DMS53 treated with DMSO at 0.1 percent for 48 hours (cell line): ENCODE measurements around the gene LSM12.
"Not testable (repeated sequence)": the region's sequence is repeated elsewhere in the genome, so short reads cannot be mapped to it uniquely, and the experiment has no call there.

Experiments
- DNase-seq: peaks from one replicate; lab custom pipeline; 2025; ENCODE audit not compliant: unreplicated experiment; lab: John Stamatoyannopoulos, UW

LSM12 gene

DNA sequence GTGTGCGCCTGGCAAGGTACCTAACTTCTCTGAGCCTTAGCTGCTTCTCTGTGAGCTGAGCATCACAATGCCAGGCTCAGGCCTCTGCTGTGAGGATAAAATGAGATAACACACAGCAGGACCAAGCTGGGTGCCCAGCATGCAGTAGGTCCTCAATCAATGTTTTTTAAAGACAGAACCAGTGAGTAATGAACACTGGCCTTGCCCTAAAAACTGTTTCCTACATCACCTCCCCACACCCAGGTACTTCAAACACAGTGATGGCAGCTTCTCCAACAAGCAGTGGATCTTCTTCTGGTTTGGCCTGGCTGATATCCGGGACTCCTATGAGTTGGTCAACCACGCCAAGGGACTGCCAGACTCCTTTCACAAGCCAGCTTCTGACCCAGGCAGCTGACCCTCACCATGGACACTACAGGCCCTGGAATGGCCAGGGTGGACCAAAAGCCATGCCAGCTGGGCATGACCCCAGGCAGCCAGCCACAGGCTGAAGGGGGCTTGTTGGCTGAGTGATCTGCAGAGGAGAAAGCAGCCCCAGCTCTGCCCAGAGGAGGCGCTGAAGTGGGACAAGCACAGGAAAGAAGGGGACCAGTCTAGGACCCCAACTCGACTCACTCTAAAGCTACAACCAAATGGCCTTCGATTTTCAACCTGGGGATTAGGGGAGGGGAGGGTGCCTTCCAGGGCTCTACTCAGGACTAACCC is 58.1 kb downstream of the LSM12 start:
- DNase-seq = no peak

DNA sequence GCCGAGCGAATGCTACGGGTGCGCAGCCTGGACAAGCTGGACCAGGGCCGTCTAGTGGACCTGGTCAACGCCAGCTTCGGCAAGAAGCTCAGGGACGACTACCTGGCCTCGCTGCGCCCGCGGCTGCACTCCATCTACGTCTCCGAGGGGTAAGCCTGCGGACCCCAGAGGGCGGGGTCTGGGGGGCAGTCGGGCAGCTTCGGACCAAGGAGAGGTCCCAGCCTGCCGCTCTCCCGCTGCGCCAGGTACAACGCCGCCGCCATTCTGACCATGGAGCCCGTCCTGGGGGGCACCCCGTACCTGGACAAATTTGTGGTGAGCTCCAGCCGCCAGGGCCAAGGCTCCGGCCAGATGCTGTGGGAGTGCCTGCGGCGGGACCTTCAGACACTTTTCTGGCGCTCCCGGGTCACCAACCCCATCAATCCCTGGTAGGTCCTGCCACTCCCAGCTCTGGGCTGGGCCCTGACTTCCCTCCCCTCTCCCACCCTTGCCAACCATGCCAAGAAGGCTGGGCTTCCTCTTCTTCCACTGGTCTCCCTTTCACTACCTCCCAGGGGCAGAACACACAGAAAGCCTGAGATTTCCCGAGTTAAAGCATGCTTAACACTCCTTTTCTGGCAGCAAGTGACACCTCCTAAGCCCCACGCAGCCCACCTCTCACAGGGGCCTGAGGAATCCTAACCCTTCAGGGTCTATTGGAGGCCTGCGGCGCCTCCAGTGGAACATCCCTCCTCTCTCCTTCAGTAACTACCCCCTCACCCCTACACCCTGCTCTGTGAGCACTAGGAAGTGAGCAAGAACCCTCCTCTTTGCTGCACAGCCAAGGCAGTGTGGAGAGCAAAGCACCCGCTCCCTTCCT is 58.9 kb downstream of the LSM12 start:
- DNase-seq = no peak

DNA sequence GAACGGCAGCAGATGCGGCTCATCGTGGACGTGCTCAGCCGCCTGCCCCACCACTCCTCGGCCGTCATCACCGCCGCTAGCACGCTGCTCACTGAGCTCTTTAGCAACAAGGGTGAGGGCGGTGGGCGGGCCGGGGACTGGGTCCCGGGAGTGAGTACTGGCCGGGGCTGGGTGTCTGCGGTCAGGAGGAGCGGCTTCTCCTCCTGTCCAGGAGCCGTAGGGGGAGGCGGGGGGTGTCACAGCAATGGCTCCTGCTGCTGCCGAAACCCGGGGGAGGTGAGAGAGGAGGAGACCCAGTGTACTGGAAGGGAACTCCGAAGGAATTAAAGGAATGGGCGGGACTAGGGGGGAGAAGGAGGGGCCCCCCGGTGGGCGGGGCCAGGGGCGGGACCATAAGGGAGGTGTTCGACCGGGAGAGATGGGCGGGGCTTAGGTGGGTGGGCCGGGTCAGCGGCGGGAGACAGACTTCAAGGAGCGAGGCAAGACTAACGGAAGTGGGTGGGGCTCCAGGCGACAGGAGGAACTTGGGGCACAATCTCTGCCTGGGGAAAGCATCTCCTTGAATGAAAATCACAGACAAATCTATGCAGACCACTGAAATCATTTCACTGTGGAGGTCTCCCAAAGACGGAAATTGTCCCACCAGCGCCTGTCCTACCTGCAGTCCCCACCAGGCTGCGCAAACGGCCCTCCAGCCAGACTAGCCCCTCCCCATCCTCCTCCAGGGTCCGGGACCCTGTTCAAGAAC is 59.7 kb downstream of the LSM12 start:
- DNase-seq = peak; percentile 92

DNA sequence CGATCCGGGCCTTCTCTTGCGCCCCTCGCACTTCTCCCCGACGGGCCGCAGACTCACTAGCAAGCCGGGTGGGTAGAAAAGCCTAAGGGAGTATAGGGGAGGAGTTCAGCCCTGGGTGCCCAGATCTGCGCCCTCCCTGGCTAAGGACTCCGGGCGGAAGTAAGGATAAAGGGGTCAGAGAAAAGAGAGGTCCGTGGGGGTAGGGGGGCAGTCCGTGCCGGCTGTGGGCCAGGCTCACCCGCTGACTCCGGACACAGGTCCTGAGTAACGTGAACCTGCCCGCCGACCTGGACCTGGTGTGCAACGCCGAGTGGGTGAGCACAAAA is 60.2 kb downstream of the LSM12 start:
- no peak for DNase-seq

DNA sequence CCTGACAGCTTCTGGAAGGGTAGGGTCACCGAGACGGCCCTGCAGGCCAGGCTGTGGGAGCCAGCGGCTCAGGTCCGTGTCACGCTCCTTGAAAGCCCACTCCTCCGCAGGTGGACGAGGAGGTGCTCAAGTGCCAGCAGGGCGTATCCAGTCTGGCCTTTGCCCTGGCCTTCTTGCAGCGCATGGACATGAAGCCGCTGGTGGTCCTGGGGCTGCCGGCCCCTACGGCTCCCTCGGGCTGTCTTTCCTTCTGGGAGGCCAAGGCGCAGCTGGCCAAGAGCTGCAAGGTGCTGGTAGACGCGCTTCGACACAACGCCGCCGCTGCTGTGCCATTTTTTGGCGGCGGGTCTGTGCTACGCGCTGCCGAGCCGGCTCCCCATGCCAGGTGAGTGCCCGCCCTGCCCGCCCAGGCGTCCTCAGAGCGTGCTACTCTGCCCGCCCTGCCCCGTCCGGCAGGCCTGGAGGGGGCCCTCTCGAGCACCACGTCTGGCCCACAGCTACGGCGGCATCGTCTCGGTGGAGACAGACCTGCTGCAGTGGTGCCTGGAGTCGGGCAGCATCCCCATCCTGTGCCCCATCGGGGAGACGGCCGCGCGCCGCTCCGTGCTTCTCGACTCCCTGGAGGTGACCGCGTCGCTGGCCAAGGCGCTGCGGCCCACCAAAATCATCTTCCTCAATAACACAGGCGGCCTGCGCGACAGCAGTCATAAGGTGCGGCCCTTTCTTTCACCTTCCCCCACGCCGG is 60.8 kb downstream of the LSM12 start:
- peak; percentile 79 for DNase-seq

DNA sequence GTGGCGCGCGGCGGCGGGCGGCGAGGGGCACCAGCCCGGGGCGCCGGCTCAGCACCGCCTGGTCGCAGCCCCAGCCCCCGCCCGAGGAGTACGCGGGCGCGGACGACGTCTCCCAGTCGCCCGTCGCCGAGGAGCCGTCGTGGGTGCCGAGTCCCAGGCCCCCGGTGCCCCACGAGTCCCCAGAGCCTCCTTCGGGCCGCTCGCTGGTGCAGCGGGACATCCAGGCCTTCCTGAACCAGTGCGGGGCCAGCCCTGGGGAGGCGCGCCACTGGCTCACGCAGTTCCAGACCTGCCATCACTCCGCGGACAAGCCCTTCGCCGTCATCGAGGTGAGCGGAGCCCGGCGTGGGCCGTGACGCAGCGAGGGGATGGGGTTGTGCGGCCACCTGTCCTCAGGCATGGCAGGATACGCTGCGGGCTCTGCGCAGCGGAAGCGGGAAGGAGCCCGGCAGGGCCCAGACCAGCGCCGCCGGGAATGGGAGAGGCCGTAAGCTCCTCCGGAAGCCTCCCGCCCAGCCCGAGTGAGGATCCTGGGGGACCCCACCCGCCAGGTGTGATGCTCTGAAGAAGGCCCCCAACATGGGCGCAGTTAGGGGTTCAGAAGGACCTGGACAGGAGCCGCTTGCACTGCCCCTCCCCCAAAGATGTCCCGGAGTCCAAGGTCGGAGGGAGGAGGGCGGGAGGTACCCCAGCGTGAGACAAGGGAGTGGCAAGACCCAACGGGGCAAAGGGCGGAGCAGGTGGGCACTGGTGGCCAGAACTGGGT is 61.5 kb downstream of the LSM12 start:
- peak; percentile 55 for DNase-seq

DNA sequence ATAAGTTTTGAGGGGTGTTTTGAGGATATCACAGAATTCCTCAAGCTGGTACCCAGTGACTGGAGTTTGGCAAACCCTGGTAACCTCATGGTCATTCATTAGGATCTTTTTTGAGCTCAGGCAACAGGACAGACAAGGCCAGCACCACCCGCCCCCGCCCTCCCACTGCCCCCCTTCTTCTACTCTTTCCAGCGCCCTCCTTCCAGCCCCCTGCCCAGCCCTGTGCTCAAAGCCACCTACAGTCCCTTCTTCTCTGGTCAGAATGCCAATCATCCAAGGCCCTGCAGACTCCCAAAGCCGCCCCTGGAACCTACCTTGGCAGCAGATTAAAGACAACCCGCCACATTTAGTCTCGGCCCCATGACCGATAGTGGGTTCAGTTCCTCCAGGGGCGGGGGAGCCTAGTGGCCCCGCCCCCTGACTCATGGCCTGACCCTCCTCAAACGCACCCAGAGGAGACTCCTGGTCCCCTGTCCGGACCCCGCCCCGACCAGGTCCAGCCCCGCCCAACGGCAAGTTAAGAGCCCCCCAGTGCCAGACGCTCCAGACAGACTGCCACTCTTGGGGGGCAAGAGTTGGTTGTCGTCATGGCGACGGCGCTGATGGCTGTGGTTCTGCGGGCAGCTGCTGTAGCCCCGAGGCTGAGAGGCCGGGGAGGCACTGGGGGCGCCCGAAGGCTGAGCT is 62.3 kb downstream of the LSM12 start, which contains the start of gene NAGS:
Gene NAGS (plus strand): TSS at position 546 of the 684 bp plus-strand sequence. CDS start 42 bp downstream, at position 588.
- no peak for DNase-seq

DNA sequence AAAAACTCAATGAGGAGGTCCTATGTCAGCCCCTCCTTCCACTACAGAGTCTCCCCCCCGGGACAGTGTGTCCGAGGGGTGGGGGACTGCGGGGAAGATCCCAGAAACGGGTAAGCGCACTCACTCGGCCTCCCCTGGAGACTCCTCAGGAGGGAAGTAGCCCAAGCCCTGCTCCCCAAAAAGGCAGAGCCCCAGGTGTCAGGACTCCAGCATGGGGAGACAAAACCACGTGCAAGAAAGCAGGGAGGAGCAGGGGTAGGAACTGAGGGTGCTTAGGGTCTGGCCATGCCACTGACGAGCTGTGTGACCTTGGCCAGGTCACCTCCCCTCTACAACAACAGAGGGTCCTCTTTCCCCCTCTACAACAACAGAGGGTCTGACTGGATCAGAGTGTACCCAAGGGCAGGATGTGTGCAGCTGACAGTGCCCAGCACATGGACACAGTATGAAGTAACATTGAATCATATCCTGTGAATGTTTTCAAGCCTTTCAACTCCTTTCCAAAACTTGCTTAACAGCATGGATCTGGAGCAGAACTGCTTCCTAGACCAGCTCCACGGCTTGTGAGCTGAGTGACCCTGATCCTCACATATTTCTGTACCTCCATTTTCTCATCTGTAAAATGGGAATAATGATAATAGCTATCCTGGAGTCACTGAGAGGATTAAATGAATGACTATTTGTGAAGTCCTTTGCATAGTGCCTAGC is 64.2 kb downstream of the LSM12 start:
- DNase-seq = no peak

DNA sequence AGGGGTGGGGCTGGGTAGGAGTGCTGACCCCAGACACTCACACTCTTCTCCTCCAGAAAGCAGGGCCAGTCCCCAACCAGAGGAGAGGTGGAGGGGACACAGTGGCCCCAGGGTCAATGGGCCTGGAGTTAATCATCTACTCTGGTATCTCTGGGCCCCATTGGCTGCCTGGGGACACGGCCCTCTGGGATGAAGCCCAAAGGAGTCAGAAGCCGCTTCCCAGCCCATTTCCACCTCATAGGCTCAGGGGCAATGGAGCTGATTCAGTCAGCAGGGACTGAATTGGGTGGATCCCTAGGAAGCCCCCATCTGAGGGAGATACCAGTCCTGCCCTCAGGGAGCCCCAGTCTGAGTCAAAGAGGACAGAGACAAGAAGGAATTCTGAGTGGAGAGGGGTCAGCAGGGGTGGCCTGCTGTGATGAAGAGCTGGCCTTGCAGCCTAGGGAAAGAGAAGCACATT is 65.0 kb downstream of the LSM12 start:
- no peak for DNase-seq

DNA sequence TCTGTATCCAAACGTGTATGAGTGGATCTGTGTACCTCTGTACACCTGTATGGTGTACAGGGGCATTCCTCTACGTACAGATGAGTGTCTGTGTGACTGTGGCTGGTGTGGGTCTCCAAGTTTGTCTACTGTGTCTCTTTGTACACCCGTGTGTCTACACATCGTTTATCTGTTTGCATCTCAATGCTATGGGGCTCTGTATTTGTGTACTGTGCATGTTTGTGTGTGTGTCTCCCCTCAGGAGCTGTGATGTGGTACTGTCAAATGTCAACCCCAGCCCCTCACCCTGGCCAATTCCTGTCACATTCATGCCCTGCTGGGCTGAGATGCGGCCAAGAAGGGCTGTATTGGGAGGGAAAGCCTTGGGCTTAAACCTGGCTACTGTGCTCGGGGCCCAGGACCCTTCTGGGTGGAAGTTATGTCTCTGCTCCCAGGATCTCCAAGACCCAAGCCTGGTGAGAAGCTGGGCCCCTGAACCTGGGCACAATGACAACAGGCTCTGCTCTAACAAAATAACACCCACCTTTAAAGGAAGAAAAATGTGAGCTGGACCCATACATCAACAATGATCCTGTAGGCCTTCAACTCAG is 65.5 kb downstream of the LSM12 start:
- DNase-seq = no peak

DNA sequence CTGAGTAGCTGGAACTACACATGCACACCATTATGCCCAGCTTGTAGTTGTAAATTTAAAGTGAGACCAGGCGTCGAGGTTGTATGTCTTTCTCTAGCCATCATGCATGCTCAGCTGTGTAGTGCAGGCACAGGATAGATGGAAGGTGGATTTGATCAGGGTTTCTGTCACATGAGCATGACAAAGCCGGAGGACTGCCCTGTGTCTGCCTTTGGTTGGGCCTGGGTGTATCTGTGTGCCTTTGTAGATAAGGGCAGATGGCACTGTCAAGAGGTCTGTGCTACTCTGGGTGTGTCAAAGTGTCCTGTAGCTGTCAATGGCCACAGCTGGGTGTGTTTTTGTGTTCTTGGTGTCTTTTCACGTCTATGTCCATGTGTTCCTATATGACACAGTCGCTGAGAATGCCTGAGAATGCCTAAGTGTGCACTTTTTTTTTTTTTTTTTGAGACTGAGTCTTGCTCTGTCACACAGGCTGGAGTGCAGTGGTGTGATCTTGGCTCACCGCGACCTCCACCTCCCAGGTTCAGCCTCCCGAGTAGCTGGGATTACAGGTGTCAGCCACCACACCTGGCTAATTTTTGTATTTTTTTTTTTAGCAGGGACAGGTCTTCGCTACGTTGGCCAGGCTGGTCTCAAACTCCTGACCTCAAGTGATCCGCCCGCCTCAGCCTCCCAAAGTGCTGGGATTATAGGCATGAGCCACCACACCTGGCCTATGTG is 66.2 kb downstream of the LSM12 start:
- no peak for DNase-seq

DNA sequence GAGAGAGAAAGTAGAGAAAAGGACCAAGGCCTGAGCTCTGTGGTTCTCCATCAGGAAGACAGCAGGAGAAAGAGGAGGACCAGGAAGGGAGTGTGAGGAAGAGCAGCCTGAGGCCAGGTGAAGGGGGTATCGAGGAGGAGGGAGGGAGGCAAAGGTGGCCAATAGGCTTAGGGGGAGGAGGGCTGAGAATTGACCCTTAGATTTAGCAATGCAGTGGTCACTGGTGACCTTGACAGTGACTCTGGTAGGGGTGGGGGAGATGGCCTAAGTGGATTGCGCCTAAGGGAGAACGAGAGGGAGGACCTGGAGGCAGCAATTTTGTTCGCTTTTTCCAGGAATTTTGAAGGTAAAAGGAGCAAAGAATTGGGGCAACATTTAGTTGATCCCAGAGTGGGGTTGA is 67.4 kb downstream of the LSM12 start:
- no peak for DNase-seq

DNA sequence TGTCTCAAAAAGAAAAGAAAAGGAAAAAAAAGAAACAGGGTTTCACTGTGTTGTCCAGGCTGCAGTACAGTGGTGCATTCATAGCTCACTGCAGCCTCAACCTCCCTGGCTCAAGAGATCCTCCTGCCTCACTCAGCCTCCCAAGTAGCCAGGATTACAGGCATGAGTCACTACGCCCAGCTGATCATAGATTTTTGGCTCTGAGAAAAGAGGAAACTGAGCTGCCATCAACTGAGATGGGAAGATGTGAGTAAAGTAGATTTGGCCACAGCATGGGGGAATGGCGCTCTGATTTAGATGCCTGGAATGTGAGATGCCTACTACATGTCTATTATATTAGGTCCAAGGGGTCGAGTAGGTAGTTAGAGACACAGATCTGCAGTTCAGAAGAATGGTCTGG is 67.9 kb downstream of the LSM12 start:
- no peak for DNase-seq

DNA sequence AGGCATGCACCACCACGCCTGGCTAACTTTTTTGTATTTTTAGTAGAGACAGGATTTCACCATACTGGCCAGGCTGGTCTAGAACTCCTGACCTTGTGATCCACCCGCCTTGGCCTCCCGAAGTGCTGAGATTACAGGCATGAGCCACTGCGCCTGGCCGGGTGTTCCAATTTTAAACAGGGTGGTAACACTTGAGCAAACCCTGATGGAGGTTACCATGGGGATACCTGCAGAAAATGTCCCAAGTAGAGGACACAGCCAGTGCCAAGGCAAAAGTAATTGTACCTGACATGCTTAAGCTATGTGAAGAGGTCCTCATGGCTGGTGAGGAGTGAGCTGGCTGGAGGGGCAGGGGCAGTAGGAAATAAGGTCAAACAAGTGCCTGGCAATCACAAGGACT is 69.3 kb downstream of the LSM12 start:
- DNase-seq = not testable (repeated sequence)

DNA sequence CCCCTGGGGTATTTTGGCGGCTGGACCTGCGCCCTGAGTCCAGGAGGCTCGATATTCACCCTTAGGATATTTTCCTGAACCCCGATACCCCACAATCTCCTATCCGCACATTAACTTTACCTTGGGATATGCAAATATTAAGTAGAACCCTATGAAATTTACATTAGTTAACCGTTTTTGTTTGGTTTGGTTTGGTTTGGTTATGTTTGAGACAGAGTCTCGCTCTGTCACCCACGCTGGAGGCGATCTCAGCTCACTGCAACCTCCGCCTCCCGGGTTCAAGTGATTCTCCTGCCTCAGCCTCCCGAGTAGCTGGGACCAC is 71.4 kb downstream of the LSM12 start:
- DNase-seq = no peak

DNA sequence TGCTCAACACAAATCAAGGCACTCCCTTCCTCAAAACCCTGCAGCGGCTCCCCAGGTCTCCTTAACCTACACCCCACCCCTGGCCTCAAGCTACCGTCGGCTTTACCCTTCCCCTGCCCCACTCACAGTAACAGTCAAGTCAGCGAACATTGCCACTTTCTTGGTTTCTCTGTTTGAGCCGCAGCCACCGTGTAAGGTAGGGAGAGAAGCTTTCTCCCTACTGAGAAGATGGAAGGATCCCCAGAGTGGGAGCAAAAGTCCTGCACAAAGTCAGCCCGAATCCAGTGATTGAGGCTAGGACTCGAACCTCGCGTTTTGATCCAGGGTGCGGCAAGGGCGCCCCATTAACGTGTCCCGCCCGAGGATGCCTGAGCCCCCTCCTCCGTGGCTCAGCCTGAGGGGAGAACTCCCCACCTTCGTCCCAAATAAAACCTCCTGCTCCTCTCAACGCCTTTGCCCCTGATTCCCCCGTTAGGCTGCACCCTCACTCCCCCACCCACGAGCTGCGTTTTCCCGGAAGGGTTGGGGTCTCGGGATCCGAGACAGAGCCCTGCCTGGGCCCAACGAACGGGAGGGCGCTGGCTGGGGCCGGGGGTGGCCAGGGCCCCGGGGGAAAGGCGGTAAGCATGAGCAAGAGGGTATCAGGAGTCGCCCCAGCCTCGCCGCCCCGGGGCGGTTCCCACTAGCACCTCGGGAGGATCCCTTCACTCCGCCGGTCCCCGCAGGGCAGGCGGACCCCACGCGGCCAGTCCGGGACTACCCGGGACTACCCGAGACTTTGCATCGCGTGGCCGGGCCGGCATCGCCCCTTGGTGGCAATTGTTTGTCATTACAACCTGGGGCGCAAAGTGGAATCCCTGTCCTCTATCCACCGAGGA is 72.0 kb downstream of the LSM12 start:
- DNase-seq = peak; percentile 53

DNA sequence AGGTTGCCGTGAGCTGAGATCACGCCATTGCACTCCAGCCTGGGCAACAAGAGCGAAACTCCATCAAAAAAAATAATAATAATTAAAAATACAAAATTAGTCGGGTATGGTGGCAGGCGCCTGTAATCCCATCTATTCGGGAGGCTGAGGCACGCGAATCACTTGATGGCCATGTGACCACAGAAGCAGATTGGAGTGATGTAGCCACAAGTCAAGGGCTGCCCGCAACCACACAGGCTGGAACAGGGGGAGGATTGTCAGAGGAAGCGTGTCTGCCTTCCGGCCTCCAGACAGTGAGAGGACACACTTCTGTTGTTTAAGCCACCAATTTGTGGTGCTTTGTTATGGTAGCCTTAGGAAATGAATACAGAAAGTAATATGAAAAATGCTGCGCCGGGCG is 73.8 kb downstream of the LSM12 start:
- DNase-seq = no peak
